ENCODE data around the gene NRXN2. TPM values are rescaled to one million over a fixed set of nuclear protein-coding genes. Genes with fewer than 3 reads are reported as not detected.
"Not testable (repeated sequence)": the region's sequence is repeated elsewhere in the genome, so short reads cannot be mapped to it uniquely, and the experiment has no call there.

The NRXN2 gene
- total RNA-seq, 1 donor from 2014 or later = 50.4 TPM

- Mint-ChIP-seq H3K4me3 (ENCODE audit: unreplicated experiment) (peak overlapping the region; percentile 73), H3K4me1 (ENCODE audit: low read depth, unreplicated experiment) (peaks cover 25% of the 10 kb centered on the region), H3K36me3 (ENCODE audit: unreplicated experiment) (no peaks in the 10 kb centered on the region), H3K27me3 (ENCODE audit: unreplicated experiment) (peaks cover 34% of the 10 kb centered on the region), H3K27ac (ENCODE audit: unreplicated experiment) (peak overlapping the region; percentile 73), H3K9me3 (ENCODE audit: unreplicated experiment) (peaks cover 11% of the 10 kb centered on the region)
- no peak for TF ChIP-seq CTCF (IDR thresholded peaks at IDR 0.05; ENCODE audit: partially characterized antibody, unreplicated experiment)
- no peak for DNase-seq
These were observed 12.4 kb downstream of the NRXN2 start for GRCh38 chr11:64710418-64711137.

- Mint-ChIP-seq H3K27me3 (ENCODE audit: unreplicated experiment) (peaks cover 21% of the 10 kb centered on the region), H3K4me3 (ENCODE audit: unreplicated experiment) (no peak overlapping the region), H3K9me3 (ENCODE audit: unreplicated experiment) (peaks cover 9% of the 10 kb centered on the region), H3K36me3 (ENCODE audit: unreplicated experiment) (no peaks in the 10 kb centered on the region), H3K27ac (ENCODE audit: unreplicated experiment) (no peak overlapping the region), H3K4me1 (ENCODE audit: low read depth, unreplicated experiment) (peaks cover 11% of the 10 kb centered on the region)
- DNase-seq = no peak
- TF ChIP-seq CTCF (IDR thresholded peaks at IDR 0.05; ENCODE audit: partially characterized antibody, unreplicated experiment) = no peak
These were observed 17.5 kb downstream of the NRXN2 start for GRCh38 chr11:64705501-64705900.

- no peak for DNase-seq
- Mint-ChIP-seq H3K27ac (ENCODE audit: unreplicated experiment) (no peak overlapping the region), H3K9me3 (ENCODE audit: unreplicated experiment) (peaks cover 5% of the 10 kb centered on the region), H3K36me3 (ENCODE audit: unreplicated experiment) (no peaks in the 10 kb centered on the region), H3K4me3 (ENCODE audit: unreplicated experiment) (peak overlapping the region; percentile 9), H3K27me3 (ENCODE audit: unreplicated experiment) (peaks cover 17% of the 10 kb centered on the region), H3K4me1 (ENCODE audit: low read depth, unreplicated experiment) (peaks cover 4% of the 10 kb centered on the region)
- no peak for TF ChIP-seq CTCF (IDR thresholded peaks at IDR 0.05; ENCODE audit: partially characterized antibody, unreplicated experiment)
These were observed 19.9 kb downstream of the NRXN2 start for GRCh38 chr11:64703048-64703447.

- peaks cover 18% of the 10 kb centered on the region for H3K27me3 Mint-ChIP-seq (ENCODE audit: unreplicated experiment)
- not testable (repeated sequence) for DNase-seq; H3K36me3 Mint-ChIP-seq (ENCODE audit: unreplicated experiment); H3K4me3 Mint-ChIP-seq (ENCODE audit: unreplicated experiment); H3K4me1 Mint-ChIP-seq (ENCODE audit: low read depth, unreplicated experiment); H3K27ac Mint-ChIP-seq (ENCODE audit: unreplicated experiment); H3K9me3 Mint-ChIP-seq (ENCODE audit: unreplicated experiment)
These were observed 21.0 kb downstream of the NRXN2 start for GRCh38 chr11:64701956-64702355.

GRCh38 chr11:64698427-64698826 lies 24.6 kb downstream of the NRXN2 start:
- Mint-ChIP-seq H3K4me1 (ENCODE audit: low read depth, unreplicated experiment) (peaks cover 29% of the 10 kb centered on the region), H3K27me3 (ENCODE audit: unreplicated experiment) (peaks cover 15% of the 10 kb centered on the region), H3K27ac (ENCODE audit: unreplicated experiment) (no peak overlapping the region), H3K9me3 (ENCODE audit: unreplicated experiment) (peaks cover 7% of the 10 kb centered on the region), H3K4me3 (ENCODE audit: unreplicated experiment) (no peak overlapping the region), H3K36me3 (ENCODE audit: unreplicated experiment) (no peaks in the 10 kb centered on the region)
- DNase-seq = no peak
- no peak for TF ChIP-seq CTCF (IDR thresholded peaks at IDR 0.05; ENCODE audit: partially characterized antibody, unreplicated experiment)
